HG03442 (cell line): ENCODE measurements around the gene MCF2L.
"Not testable (repeated sequence)": the region's sequence is repeated elsewhere in the genome, so short reads cannot be mapped to it uniquely, and the experiment has no call there.

ENCODE experiments used
- ATAC-seq: cut with Tn5 transposase; IDR thresholded peaks from one replicate; pipeline ENCODE4 v1.9.1; 2021; ENCODE audit warnings: mild to moderate bottlenecking, moderate library complexity; ENCODE audit not compliant: unreplicated experiment

The MCF2L gene

GRCh38 chr13:112968910-112969691, at the start of gene MCF2L:
Gene MCF2L (plus strand): TSS chr13:112969214. CDS start chr13:112969380, 166 bp downstream.
- ATAC-seq, result no peak

GRCh38 chr13:112923962-112924361, 45.1 kb upstream of the MCF2L start:
- no peak for ATAC-seq

- no peak for ATAC-seq
These were observed 44.6 kb upstream of the MCF2L start for GRCh38 chr13:112924365-112924764.

- ATAC-seq, result no peak
These were observed 43.0 kb upstream of the MCF2L start for GRCh38 chr13:112926003-112926402.

- no peak for ATAC-seq
These were observed 42.0 kb upstream of the MCF2L start for GRCh38 chr13:112926993-112927392.

- no peak for ATAC-seq
These were observed 40.7 kb upstream of the MCF2L start for GRCh38 chr13:112928020-112928971.

- ATAC-seq, result no peak
These were observed 39.8 kb upstream of the MCF2L start for GRCh38 chr13:112928972-112929782.

- ATAC-seq, result no peak
These were observed 39.3 kb upstream of the MCF2L start for GRCh38 chr13:112929783-112930055.

GRCh38 chr13:112930192-112930591, 38.8 kb upstream of the MCF2L start:
- ATAC-seq, result no peak

- ATAC-seq, result no peak
These were observed 37.7 kb upstream of the MCF2L start for GRCh38 chr13:112931028-112931934.

GRCh38 chr13:112932971-112933370, 36.0 kb upstream of the MCF2L start:
- ATAC-seq, result no peak

- no peak for ATAC-seq
These were observed 35.4 kb upstream of the MCF2L start for GRCh38 chr13:112933649-112934048.

GRCh38 chr13:112934078-112934477, 34.9 kb upstream of the MCF2L start:
- no peak for ATAC-seq

GRCh38 chr13:112938680-112939079, 30.3 kb upstream of the MCF2L start:
- no peak for ATAC-seq

- no peak for ATAC-seq
These were observed 28.8 kb upstream of the MCF2L start for GRCh38 chr13:112940236-112940635.

GRCh38 chr13:112941349-112941748, 27.7 kb upstream of the MCF2L start:
- no peak for ATAC-seq

- not testable (repeated sequence) for ATAC-seq
These were observed 27.2 kb upstream of the MCF2L start for GRCh38 chr13:112941765-112942164.

GRCh38 chr13:112942689-112943308, 26.2 kb upstream of the MCF2L start:
- ATAC-seq, result peak; percentile 95

GRCh38 chr13:112943309-112944125, 25.5 kb upstream of the MCF2L start:
- peak; percentile 31 for ATAC-seq
